ENCODE measurements around the gene COL23A1.

DNA sequence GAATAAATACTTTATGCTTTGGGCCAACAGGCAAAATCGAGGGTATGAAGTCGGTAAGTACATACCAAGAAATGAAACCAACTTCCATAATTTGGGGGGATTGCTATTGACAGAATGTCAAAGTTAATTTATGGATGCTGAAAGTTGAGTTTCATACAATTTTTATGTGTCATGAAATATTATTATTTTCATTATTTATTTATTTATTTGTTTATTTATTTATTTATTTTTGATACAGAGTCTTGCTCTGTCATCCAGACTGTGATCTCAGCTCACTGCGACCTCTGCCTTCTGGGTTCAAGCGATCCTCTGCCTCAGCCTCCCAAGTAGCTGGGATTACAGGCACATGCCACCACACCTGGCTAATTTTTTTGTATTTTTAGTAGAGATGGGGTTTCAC, 398.5 kb downstream of the COL23A1 start:
- TF ChIP-seq, protein P1, sequence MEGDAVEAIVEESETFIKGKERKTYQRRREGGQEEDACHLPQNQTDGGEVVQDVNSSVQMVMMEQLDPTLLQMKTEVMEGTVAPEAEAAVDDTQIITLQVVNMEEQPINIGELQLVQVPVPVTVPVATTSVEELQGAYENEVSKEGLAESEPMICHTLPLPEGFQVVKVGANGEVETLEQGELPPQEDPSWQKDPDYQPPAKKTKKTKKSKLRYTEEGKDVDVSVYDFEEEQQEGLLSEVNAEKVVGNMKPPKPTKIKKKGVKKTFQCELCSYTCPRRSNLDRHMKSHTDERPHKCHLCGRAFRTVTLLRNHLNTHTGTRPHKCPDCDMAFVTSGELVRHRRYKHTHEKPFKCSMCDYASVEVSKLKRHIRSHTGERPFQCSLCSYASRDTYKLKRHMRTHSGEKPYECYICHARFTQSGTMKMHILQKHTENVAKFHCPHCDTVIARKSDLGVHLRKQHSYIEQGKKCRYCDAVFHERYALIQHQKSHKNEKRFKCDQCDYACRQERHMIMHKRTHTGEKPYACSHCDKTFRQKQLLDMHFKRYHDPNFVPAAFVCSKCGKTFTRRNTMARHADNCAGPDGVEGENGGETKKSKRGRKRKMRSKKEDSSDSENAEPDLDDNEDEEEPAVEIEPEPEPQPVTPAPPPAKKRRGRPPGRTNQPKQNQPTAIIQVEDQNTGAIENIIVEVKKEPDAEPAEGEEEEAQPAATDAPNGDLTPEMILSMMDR (optimal IDR thresholded peaks at IDR 0.05 in 1 of 3, IDR thresholded peaks at IDR 0.05 in 1 of 3, conservative IDR thresholded peaks at IDR 0.05 in 1 of 3; ENCODE audit: extremely low read depth in 1 of 3, insufficient read depth in 2 of 3, low read length in 3 of 3) = no peak
- TF ChIP-seq EZH2 (IDR thresholded peaks at IDR 0.05; ENCODE audit: low read length) = no peak
